Choroid plexus epithelial cell (primary cell): ENCODE data around the gene GMCL1.

Source experiments
- DNase-seq: peaks from one replicate; pipeline ENCODE4 v3.0.0-alpha.2; 2010; ENCODE audit warnings: low read depth
- H3K4me3 ChIP-seq: 2 replicates; pipeline ENCODE4 v1.5.1; 2011; ENCODE audit warnings: low read depth, mild to moderate bottlenecking, control low read depth, low read length, moderate library complexity
- CTCF ChIP-seq: conservative IDR thresholded peaks from 2 replicates; pipeline ENCODE4 v1.5.1; 2011; ENCODE audit warnings: low read depth, mild to moderate bottlenecking, control low read depth, inconsistent platforms, low read length, moderate library complexity

The GMCL1 gene

GRCh38 chr2:69914950-69915945 is 85.8 kb downstream of the GMCL1 start, which contains the start of gene MXD1:
MXD1 (plus strand) TSS chr2:69915109; CDS start chr2:69915331, 222 bp downstream.
- peak within 1 kb of the TSS; percentile 88 for H3K4me3 ChIP-seq
- no peak for DNase-seq
- no peak for TF ChIP-seq CTCF

- peak overlapping the region; percentile 88 for H3K4me3 ChIP-seq
- TF ChIP-seq CTCF, result no peak
- DNase-seq, result no peak
Observed at GRCh38 chr2:69916106-69916505, 86.6 kb downstream of the GMCL1 start.

DNA sequence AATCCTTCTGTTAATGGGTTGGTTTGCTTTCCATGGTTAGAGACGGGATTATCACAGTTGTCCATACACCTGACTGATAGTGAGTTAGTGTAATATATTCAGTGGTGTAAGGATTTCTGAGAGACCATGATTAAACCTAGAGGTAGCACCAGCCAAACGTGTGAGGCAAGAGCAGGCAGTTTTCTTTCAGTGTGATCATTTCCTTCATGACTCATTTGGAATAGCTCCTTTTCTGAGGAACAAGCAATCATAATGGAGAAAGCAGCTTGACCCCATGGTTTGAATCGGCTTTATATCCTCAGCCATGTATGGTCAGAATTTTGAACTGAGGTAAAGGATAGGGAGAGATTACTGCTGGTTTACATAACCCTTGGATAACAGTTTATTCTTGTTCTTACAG is 88.4 kb downstream of the GMCL1 start:
- TF ChIP-seq CTCF, result no peak
- DNase-seq, result peak; percentile 92
- no peak overlapping the region for H3K4me3 ChIP-seq

- no peak overlapping the region for H3K4me3 ChIP-seq
- TF ChIP-seq CTCF, result no peak
- DNase-seq, result no peak
Observed at GRCh38 chr2:69918401-69918800, 88.9 kb downstream of the GMCL1 start.

- TF ChIP-seq CTCF, result no peak
- no peak for DNase-seq
- no peak overlapping the region for H3K4me3 ChIP-seq
Observed at GRCh38 chr2:69923116-69923515, 93.7 kb downstream of the GMCL1 start.

GRCh38 chr2:69926849-69927515 is 97.5 kb downstream of the GMCL1 start:
- DNase-seq, result peak; percentile 92
- H3K4me3 ChIP-seq, result no peak overlapping the region
- TF ChIP-seq CTCF, result no peak
